K562 (cell line): ENCODE measurements around the gene ATP5F1C. TPM values are rescaled to one million over a fixed set of nuclear protein-coding genes. Genes with fewer than 3 reads are reported as not detected.

Experiments
- ATAC-seq: fragments of 200-7000 bp; cut with Tn5 transposase; 3 replicates; pipeline ENCODE4 v1.9.1; 2020; ENCODE audit warnings: moderate library complexity
- BruUV-seq: library from RNA; stranded (reverse); fragments of 400-500 nt; replicated peaks from 2 replicates; lab custom pipeline; 2021; lab: Mats Ljungman, UMichigan
- CTCF ChIA-PET: fragments of 300-600 bp; formaldehyde crosslinking; extraction: SDS; loops from one replicate; lab custom pipeline; 2021; ENCODE audit warnings: low intra/inter-chr PET ratio; lab: Yijun Ruan, JAX
- POLR2A ChIA-PET: fragments of 300-600, 350-650 bp; sonication (Branson Sonifier 250); formaldehyde crosslinking; extraction: SDS; loops from one replicate; lab custom pipeline; 2021; ENCODE audit warnings: antibody characterized with exemption, inconsistent platforms; lab: Yijun Ruan, JAX
- DNase-seq, 4 experiments: peaks; one replicate each; pipeline versions ENCODE4 v3.0.0 to v3.0.0-alpha.2; 2011 to 2018; ENCODE audit warnings: low spot score in 3 of 4, mixed read lengths in 3 of 4; ENCODE audit errors: extremely low read depth in 1 of 4
- FAIRE-seq: peaks from 2 replicates; lab custom pipeline; 2011; peaks lifted over from hg19 to GRCh38; lab: Jason Lieb, UNC
- H2AFZ ChIP-seq: 2 replicates; pipeline ENCODE4 v1.6.0; 2011; ENCODE audit warnings: low read depth, low read length, control low read depth, inconsistent platforms
- H3K27ac ChIP-seq: fragments of 200-600 bp; 3 replicates; pipeline ENCODE4 v1.8.0; 2011; ENCODE audit warnings: low read depth, mild to moderate bottlenecking, control low read depth, inconsistent platforms, low read length, moderate library complexity, mixed read lengths; ENCODE audit errors: extremely low read depth
- H3K27me3 ChIP-seq, 2 experiments: fragments of 300-600 bp in 1 of 2; 2 replicates in 1 of 2; 3 replicates in 1 of 2; pipeline versions ENCODE4 v1.6.0 to v1.8.0; 2011; ENCODE audit warnings: inconsistent platforms in 2 of 2, low read length in 2 of 2, mild to moderate bottlenecking in 1 of 2, mixed read lengths in 1 of 2, moderate library complexity in 1 of 2; ENCODE audit not compliant: control insufficient read depth in 2 of 2, insufficient read depth in 2 of 2
- H3K36me3 ChIP-seq: fragments of 300-600 bp; 3 replicates; pipeline ENCODE4 v1.8.0; 2011; ENCODE audit warnings: mild to moderate bottlenecking, low read length, inconsistent platforms; ENCODE audit not compliant: control insufficient read depth, insufficient read depth
- H3K4me1 ChIP-seq, 2 experiments: fragments of 200-600 bp in 1 of 2; replicated peaks in 1 of 2; 2 replicates in 1 of 2; 3 replicates in 1 of 2; pipeline versions ENCODE4 v1.5.1 to v1.8.0; 2011; ENCODE audit warnings: inconsistent platforms in 2 of 2, low read length in 2 of 2, mild to moderate bottlenecking in 1 of 2, mixed read lengths in 1 of 2, moderate library complexity in 1 of 2; ENCODE audit not compliant: control insufficient read depth in 2 of 2, insufficient read depth in 2 of 2
- H3K4me2 ChIP-seq: 2 replicates; pipeline ENCODE4 v1.6.1; 2011; ENCODE audit warnings: low read length, control low read depth, inconsistent platforms, mixed read lengths; ENCODE audit not compliant: insufficient read depth
- H3K4me3 ChIP-seq: fragments of 200-600 bp; sonication (generic), shearing (Covaris generic); 2 replicates; pipeline ENCODE4 v1.5.1; 2016; ENCODE audit warnings: control low read depth, inconsistent platforms
- H3K79me2 ChIP-seq: fragments of 200-600 bp; 3 replicates; pipeline ENCODE4 v1.8.0; 2011; ENCODE audit warnings: low read length, inconsistent platforms; ENCODE audit not compliant: control insufficient read depth, insufficient read depth
- H3K9ac ChIP-seq, 2 experiments: 2 replicates each; pipeline versions ENCODE4 v1.6.0 to v1.6.1; 2011; ENCODE audit warnings: low read depth in 2 of 2, low read length in 2 of 2, control low read depth in 1 of 2, inconsistent platforms in 1 of 2, mild to moderate bottlenecking in 1 of 2, mixed read lengths in 1 of 2; ENCODE audit not compliant: insufficient read depth in 1 of 2
- H3K9me1 ChIP-seq: one replicate; pipeline ENCODE4 v1.6.0; 2011; ENCODE audit warnings: inconsistent platforms, mild to moderate bottlenecking, low read length, moderate library complexity; ENCODE audit not compliant: control insufficient read depth, insufficient read depth
- H3K9me3 ChIP-seq: replicated peaks from 2 replicates; pipeline ENCODE4 v1.5.1; 2011; ENCODE audit warnings: low read depth, low read length, inconsistent platforms; ENCODE audit not compliant: control insufficient read depth, insufficient read depth
- H4K20me1 ChIP-seq: replicated peaks from 2 replicates; pipeline ENCODE4 v1.6.1; 2011; ENCODE audit warnings: low read length, inconsistent platforms, mixed read lengths; ENCODE audit not compliant: control insufficient read depth, insufficient read depth
- BRD4 ChIP-seq: fragments of 200-600 bp; sonication (generic); IDR thresholded peaks from 2 replicates; pipeline ENCODE4 v1.6.1; 2017; ENCODE audit warnings: inconsistent platforms
- SMARCB1 ChIP-seq: IDR thresholded peaks from 2 replicates; pipeline ENCODE4 v1.6.1; 2011; ENCODE audit warnings: improper control_type of control experiment, low read depth; ENCODE audit not compliant: insufficient read length
- ZNF384 ChIP-seq: IDR thresholded peaks from 2 replicates; pipeline ENCODE4 v1.6.1; 2012; ENCODE audit warnings: low read depth, low read length, improper control_type of control experiment
- WGBS: fragments of 100-300 bp; shearing (Covaris generic); methylation state at CpG from one replicate; pipeline ENCODE4 v1.1.6; 2016; ENCODE audit warnings: low coverage, mixed read lengths; ENCODE audit not compliant: insufficient coverage; ENCODE audit errors: missing lambda C conversion rate; 5-methylcytosine and 5-hydroxymethylcytosine counted together
- in situ Hi-C: fragments of 300-500 bp; cut with MboI; formaldehyde crosslinking; loops from 4 replicates; pipeline ENCODE4 v1.15.0; 2018; ENCODE audit warnings: inconsistent platforms, mixed read lengths
- intact Hi-C: fragments of 100-400 bp; cut with micrococcal nuclease; formaldehyde crosslinking; loops from 2 replicates; pipeline ENCODE4 v1.14.2; 2022
- polyA plus RNA-seq, 8 experiments: library from polyadenylated mRNA; depleted of rRNA in 4 of 8; stranded (reverse) in 5 of 8; unstranded in 3 of 8; fragments of >200 nt; fragmentation: Nextera tagmentation in 2 of 8; fragmentation: Illumina TruSeq in 1 of 8; extraction: Ambion mirVana in 2 of 8; extraction: Trizol in 1 of 8; gene quantifications; 2 replicates each; pipeline versions ENCODE4 v1.2.1 to v1.2.3, GENCODE V29; 2011 to 2014; ENCODE audit warnings: inconsistent platforms in 1 of 8, missing spikeins in 1 of 8
- total RNA-seq, 7 experiments: library from RNA; depleted of rRNA in 6 of 7; stranded (reverse); fragments of >200 nt in 6 of 7; fragmentation: Illumina TruSeq in 2 of 7; extraction: Trizol in 2 of 7; gene quantifications; 2 replicates each; pipeline versions ENCODE4 v1.2.1 to v1.2.3, GENCODE V29; 2011 to 2021; ENCODE audit warnings: low replicate concordance in 1 of 7
- TF ChIP-seq, protein P1 (sequence below): fragments of 450-650 bp; IDR thresholded peaks from 2 replicates; pipeline ENCODE4 v1.6.1; 2016; ENCODE audit warnings: low read depth, mild to moderate bottlenecking, moderate library complexity

Gene ATP5F1C
- total and polyA plus RNA-seq, 9 of the 15 experiments (the other 6 are each of a cell fraction or from before 2014, with no cell fraction given): 389 to 1,475 (median 559) TPM

- DNase-seq (peak in 1 of 4 experiments; percentile 22), ATAC-seq (no peak), FAIRE-seq (no peak)
- no peaks in the 10 kb centered on the region for H3K9me1 ChIP-seq
- H4K20me1 ChIP-seq: peaks cover 13% of the 10 kb centered on the region; the same call in 1 of the 2 replicates
- POLR2A ChIA-PET: interaction anchor here (0.6 to 3.4 kb wide), 10 partner anchors 8 to 1474 kb away, joined by 3 to 19 read pairs (median 8); partner anchors contain the start of genes ATP5F1C and KIN
- H3K79me2 ChIP-seq: peaks cover 28% of the 10 kb centered on the region
- peak overlapping the region; percentile 88 for H3K4me3 ChIP-seq
- peaks cover 7 to 13% of the 10 kb centered on the region in 2 experiments for H3K4me1 ChIP-seq
- peak overlapping the region; percentile 100 for H2AFZ ChIP-seq
- H3K9me3 ChIP-seq: no peaks in the 10 kb centered on the region
- H3K9ac ChIP-seq: peak overlapping the region; percentile 80 to 84; a peak in 3 of 4 replicates
- H3K4me2 ChIP-seq: peak overlapping the region; percentile 98
- peak overlapping the region; percentile 47 for H3K27ac ChIP-seq
- TF ChIP-seq ZNF384 (peak; percentile 42; the same call in 1 of the 2 replicates), BRD4 (no peak)
- intact Hi-C loops (no loop called here), in situ Hi-C loops (no loop called here)
- H3K27me3 ChIP-seq: no peaks in the 10 kb centered on the region
- CTCF ChIA-PET: no interaction called here
- peaks cover 17% of the 10 kb centered on the region; the same call in 2 of the 3 replicates for H3K36me3 ChIP-seq
- WGBS: 16% methylated on average over 12 of the region's 12 CpGs
- no TSS peak for BruUV-seq
These were observed 29.6 kb downstream of the ATP5F1C start for GRCh38 chr10:7817576-7817975.

- Histone ChIP-seq H3K4me1 (peaks cover 7 to 13% of the 10 kb centered on the region in 2 experiments), H4K20me1 (peaks cover 13% of the 10 kb centered on the region; the same call in 1 of the 2 replicates), H3K4me2 (peak overlapping the region; percentile 98), H3K9ac (peak overlapping the region; percentile 84 to 95), H3K79me2 (peaks cover 28% of the 10 kb centered on the region), H3K9me1 (no peaks in the 10 kb centered on the region), H2AFZ (peak overlapping the region; percentile 100), H3K27ac (peak overlapping the region; percentile 47), H3K9me3 (no peaks in the 10 kb centered on the region), H3K27me3 (no peaks in the 10 kb centered on the region), H3K36me3 (peaks cover 17% of the 10 kb centered on the region; the same call in 2 of the 3 replicates), H3K4me3 (peak overlapping the region; percentile 88)
- FAIRE-seq: no peak
- BruUV-seq: TSS peak; percentile 92
- ATAC-seq: peak; percentile 27
- POLR2A ChIA-PET: interaction anchor here (0.6 to 3.4 kb wide), 10 partner anchors 8 to 1474 kb away, joined by 3 to 19 read pairs (median 8); partner anchors contain the start of genes ATP5F1C and KIN
- intact Hi-C loops: loop anchor here (2.0 kb wide), 1 partner anchor 29 kb away; the partner anchor contains the start of gene ATP5F1C
- DNase-seq: no peak
- WGBS: under 1% methylated on average over 10 of the region's 10 CpGs
- in situ Hi-C loops: no loop called here
- CTCF ChIA-PET: no interaction called here
- TF ChIP-seq SMARCB1: no peak
- TF ChIP-seq, protein P1, sequence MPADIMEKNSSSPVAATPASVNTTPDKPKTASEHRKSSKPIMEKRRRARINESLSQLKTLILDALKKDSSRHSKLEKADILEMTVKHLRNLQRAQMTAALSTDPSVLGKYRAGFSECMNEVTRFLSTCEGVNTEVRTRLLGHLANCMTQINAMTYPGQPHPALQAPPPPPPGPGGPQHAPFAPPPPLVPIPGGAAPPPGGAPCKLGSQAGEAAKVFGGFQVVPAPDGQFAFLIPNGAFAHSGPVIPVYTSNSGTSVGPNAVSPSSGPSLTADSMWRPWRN: no peak
These were observed 30.0 kb downstream of the ATP5F1C start for GRCh38 chr10:7817984-7818294.
